ENCODE measurements around the gene RAVER1.
"Not testable (repeated sequence)": the region's sequence is repeated elsewhere in the genome, so short reads cannot be mapped to it uniquely, and the experiment has no call there.

Gene RAVER1

DNA sequence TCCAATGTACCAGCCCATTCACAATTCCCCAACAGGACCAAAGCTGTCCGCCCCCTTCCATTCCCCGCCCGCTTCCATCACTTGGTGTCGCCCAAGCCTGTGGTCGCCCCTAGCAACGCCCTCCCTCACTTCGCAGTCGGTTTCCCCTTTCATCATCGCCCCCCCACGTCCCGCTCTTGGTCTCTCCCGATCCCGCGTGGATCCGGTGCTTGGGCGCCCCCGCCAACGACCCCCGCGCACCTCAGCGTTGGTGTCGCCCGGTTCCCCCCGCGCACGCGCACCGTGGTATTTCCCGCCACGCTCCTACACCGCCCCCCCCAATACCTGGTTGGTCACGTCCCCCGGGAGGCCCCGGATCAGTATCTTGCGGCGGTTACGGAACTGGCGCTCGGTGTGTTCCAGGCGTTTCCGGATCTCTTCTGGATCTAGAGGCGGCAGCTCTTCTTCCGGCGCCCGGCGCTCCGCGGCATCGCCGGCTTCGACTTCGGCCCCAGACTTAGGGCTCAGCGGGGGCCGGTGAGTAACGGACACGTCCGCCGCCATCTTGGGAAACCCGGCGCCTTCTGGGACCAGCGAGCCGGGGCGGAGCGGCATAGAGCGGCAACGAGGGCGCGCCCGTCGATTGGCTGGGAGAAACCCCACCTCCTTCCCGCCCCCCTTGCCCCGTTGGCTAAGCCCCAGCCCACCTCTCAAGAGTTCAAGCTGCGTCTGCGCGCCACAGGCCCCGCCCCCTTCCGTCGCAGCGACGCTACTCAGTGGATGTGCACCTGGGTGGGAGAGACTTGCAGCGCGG is at the start of gene RAVER1:
RAVER1 (minus strand) TSS at position 565 of the 793 bp plus-strand sequence; CDS start at position 543, 22 bp downstream.
- DNase-seq, result peak; percentile 96

- not testable (repeated sequence) for DNase-seq
Measured at GRCh38 chr19:10383223-10383499, 49.8 kb upstream of the RAVER1 start.

GRCh38 chr19:10380313-10381102 is 47.2 kb upstream of the RAVER1 start, which contains the start of gene TYK2:
Gene TYK2 (minus strand): TSS chr19:10380572. CDS start chr19:10378406, 2,166 bp downstream.
- DNase-seq, result peak; percentile 95

GRCh38 chr19:10379880-10380312 is 46.6 kb upstream of the RAVER1 start:
- DNase-seq, result no peak

DNA sequence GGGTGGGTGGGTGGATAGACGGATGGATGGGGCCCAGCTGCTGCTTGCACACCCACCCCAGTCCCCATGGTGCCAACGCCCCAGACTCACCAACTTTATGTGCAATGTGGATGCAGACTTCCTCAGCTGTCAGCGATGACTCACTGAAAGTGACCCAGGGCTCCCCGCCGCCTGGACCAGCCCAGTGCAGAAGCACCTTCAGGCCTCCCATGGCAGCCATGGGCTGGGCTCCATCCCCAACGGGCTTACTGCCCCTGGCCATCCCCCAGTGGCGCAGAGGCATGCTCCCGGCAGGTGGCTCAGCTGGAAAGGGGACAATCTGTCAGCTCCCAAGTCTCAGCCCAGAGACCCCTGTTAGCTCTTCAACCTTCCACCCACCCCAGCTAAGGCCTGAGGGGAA is 44.8 kb upstream of the RAVER1 start:
- no peak for DNase-seq

GRCh38 chr19:10377140-10377640 is 43.9 kb upstream of the RAVER1 start:
- DNase-seq, result not testable (repeated sequence)

GRCh38 chr19:10374931-10375330 is 41.6 kb upstream of the RAVER1 start:
- no peak for DNase-seq

- DNase-seq, result no peak
Measured at GRCh38 chr19:10372690-10373089, 39.4 kb upstream of the RAVER1 start.

GRCh38 chr19:10368101-10368803 is 34.9 kb upstream of the RAVER1 start:
- no peak for DNase-seq

DNA sequence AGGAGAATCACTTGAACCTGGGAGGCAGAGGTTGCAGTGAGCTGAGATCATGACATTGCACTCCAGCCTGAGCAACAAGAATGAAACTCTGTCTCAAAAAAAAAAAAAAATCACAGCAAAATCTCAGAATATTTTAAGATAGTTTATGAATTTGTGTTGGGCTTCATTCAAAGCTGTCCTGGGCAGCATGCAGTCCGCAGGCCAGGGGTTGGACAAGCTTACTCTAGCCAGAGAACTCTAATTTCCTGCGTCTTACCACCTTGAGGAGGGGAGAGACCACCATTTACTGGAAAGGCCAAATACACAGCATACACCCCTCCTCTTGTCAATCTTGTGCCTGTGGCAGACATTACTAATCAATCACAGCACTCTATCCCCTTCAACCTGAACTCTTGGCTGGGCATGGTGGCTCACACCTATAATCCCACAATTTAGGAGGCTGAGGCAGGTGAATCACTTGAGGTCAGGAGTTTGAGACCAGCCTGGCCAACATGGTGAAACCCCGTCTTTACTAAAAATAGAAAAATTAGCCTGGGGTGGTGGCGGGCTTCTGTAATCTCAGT is 33.7 kb upstream of the RAVER1 start:
- not testable (repeated sequence) for DNase-seq

GRCh38 chr19:10365518-10365917 is 32.2 kb upstream of the RAVER1 start:
- DNase-seq, result no peak

GRCh38 chr19:10364644-10365043 is 31.3 kb upstream of the RAVER1 start:
- DNase-seq, result no peak

- DNase-seq, result no peak
Measured at GRCh38 chr19:10363789-10364281, 30.5 kb upstream of the RAVER1 start.

- DNase-seq, result no peak
Measured at GRCh38 chr19:10362259-10362658, 28.9 kb upstream of the RAVER1 start.

- DNase-seq, result no peak
Measured at GRCh38 chr19:10361569-10362011, 28.3 kb upstream of the RAVER1 start.

GRCh38 chr19:10356431-10356830 is 23.1 kb upstream of the RAVER1 start:
- DNase-seq, result no peak

GRCh38 chr19:10353793-10354391 is 20.6 kb upstream of the RAVER1 start:
- no peak for DNase-seq

DNA sequence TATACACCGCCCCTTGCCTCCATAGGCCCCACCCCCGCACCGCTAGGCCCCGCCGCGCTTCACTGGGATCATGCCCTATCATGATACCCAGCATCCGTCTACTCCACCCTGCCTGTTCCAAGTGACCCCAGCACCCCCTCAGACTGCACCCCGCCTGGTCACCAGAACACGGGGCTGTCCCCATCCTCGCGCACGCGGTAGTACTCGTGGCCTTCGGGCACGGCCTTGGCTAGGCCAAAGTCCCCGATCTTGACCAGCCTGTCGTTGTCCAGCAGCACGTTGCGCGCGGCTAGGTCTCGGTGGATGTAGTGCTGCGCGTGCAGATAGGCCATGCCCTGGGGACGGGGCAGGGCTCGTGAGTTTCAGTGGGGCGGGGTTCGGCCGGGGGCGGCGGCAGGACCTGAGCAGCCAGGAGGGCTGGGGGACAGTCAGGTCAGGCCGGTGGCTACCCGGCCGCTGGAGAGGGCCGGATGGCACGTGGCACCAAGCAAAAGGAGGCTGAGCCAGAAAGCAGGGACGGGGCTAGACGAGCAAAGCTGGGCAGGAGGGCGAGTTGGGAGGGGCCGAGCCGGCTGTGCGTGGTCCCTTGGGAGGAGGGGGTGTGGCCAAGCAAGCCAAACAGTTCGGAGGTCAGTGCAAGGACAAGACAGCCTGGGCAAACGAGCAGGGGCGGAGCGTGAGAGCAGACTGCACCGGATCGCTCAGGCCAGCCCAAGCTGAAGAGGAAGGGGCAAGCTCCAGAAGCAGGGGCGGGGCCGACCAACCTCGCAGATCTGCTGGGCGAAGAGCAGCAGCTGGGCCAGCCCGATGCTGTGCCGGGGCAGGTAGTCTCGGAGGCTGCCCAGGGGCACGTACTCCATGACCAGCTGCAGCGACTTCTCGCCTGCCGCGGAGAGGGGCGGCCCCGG is 19.7 kb upstream of the RAVER1 start:
- no peak for DNase-seq

GRCh38 chr19:10346509-10346908 is 13.2 kb upstream of the RAVER1 start:
- no peak for DNase-seq

GRCh38 chr19:10344780-10345179 is 11.5 kb upstream of the RAVER1 start:
- no peak for DNase-seq

DNA sequence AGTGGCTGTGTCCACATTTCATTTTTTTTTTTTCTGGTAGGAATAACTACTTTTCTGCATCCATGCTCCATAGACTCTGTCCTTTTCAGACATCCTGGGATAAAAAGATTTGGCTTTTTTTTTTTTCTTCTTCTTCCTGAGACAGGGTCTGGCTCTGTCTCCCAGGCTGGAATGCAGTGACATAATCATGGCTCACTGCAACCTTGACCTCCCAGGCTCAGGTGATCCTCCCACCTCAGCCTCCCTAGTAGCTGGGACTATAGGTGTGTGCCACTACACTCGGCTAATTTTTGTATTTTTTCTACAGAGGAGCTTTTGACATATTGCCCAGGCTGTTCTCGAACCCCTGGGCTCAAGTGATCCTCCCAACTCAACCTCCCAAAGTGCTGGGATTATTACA is 10.2 kb upstream of the RAVER1 start:
- DNase-seq, result no peak
